ENCODE results near the gene SERPINI2. TPM values are rescaled to one million over a fixed set of nuclear protein-coding genes. Genes with fewer than 3 reads are reported as not detected.

Gene SERPINI2
- polyA plus RNA-seq, 1 experiment, result not detected

GRCh38 chr3:167501941-167502340 is 28.1 kb upstream of the SERPINI2 start:
- POLR2A ChIA-PET, result no interaction called here
- H3K27me3 ChIP-seq (ENCODE audit: control insufficient read depth, insufficient read depth, low read length), result no peaks in the 10 kb centered on the region
- no peak for DNase-seq (ENCODE audit: low read depth)
- no peak for TF ChIP-seq CTCF (IDR thresholded peaks at IDR 0.05; ENCODE audit: insufficient read depth, low read depth, low read length)
- H3K36me3 ChIP-seq (ENCODE audit: control insufficient read depth, insufficient read depth, low read length), result no peaks in the 10 kb centered on the region
- CTCF ChIA-PET, result no interaction called here
- H3K4me3 ChIP-seq (ENCODE audit: low read depth, low read length), result no peak overlapping the region

GRCh38 chr3:167497903-167498302 is 24.1 kb upstream of the SERPINI2 start:
- POLR2A ChIA-PET, result no interaction called here

GRCh38 chr3:167493244-167493643 is 19.4 kb upstream of the SERPINI2 start:
- TF ChIP-seq CTCF (IDR thresholded peaks at IDR 0.05; ENCODE audit: insufficient read depth, low read depth, low read length), result no peak
- ChIA-PET CTCF (no interaction called here), POLR2A (no interaction called here)
- Histone ChIP-seq H3K4me3 (ENCODE audit: low read depth, low read length) (no peak overlapping the region), H3K36me3 (ENCODE audit: control insufficient read depth, insufficient read depth, low read length) (no peaks in the 10 kb centered on the region), H3K27me3 (ENCODE audit: control insufficient read depth, insufficient read depth, low read length) (no peaks in the 10 kb centered on the region)
- no peak for DNase-seq (ENCODE audit: low read depth)

More at GRCh38 chr3:167497903-167498302, 24.1 kb upstream of the SERPINI2 start:
- CTCF ChIA-PET, result no interaction called here
- no peaks in the 10 kb centered on the region for H3K36me3 ChIP-seq (ENCODE audit: control insufficient read depth, insufficient read depth, low read length)
- no peaks in the 10 kb centered on the region for H3K27me3 ChIP-seq (ENCODE audit: control insufficient read depth, insufficient read depth, low read length)
- DNase-seq (ENCODE audit: low read depth), result no peak
- TF ChIP-seq CTCF (IDR thresholded peaks at IDR 0.05; ENCODE audit: insufficient read depth, low read depth, low read length), result no peak
- no peak overlapping the region for H3K4me3 ChIP-seq (ENCODE audit: low read depth, low read length)

GRCh38 chr3:167491621-167492020 is 17.8 kb upstream of the SERPINI2 start:
- Histone ChIP-seq H3K4me3 (ENCODE audit: low read depth, low read length) (no peak overlapping the region), H3K27me3 (ENCODE audit: control insufficient read depth, insufficient read depth, low read length) (no peaks in the 10 kb centered on the region), H3K36me3 (ENCODE audit: control insufficient read depth, insufficient read depth, low read length) (no peaks in the 10 kb centered on the region)
- ChIA-PET POLR2A (no interaction called here), CTCF (no interaction called here)
- DNase-seq (ENCODE audit: low read depth), result no peak
- no peak for TF ChIP-seq CTCF (IDR thresholded peaks at IDR 0.05; ENCODE audit: insufficient read depth, low read depth, low read length)

GRCh38 chr3:167489571-167489970 is 15.7 kb upstream of the SERPINI2 start:
- POLR2A ChIA-PET, result no interaction called here
- Histone ChIP-seq H3K27me3 (ENCODE audit: control insufficient read depth, insufficient read depth, low read length) (no peaks in the 10 kb centered on the region), H3K36me3 (ENCODE audit: control insufficient read depth, insufficient read depth, low read length) (no peaks in the 10 kb centered on the region), H3K4me3 (ENCODE audit: low read depth, low read length) (no peak overlapping the region)
- no peak for DNase-seq (ENCODE audit: low read depth)
- TF ChIP-seq CTCF (IDR thresholded peaks at IDR 0.05; ENCODE audit: insufficient read depth, low read depth, low read length), result no peak
- CTCF ChIA-PET, result no interaction called here

Data from BJ (cell line).